BLaER1 (cell line): ENCODE measurements around the gene FCER2.

Experiments
- H3K27ac ChIP-seq: shearing (Covaris generic); formaldehyde crosslinking; 2 replicates; pipeline ENCODE4 v1.8.1; 2022
- H3K27me3 ChIP-seq: shearing (Covaris generic); formaldehyde crosslinking; 2 replicates; pipeline ENCODE4 v1.8.1; 2022
- H3K36me3 ChIP-seq: shearing (Covaris generic); formaldehyde crosslinking; 2 replicates; pipeline ENCODE4 v1.8.1; 2022
- H3K4me1 ChIP-seq: shearing (Covaris generic); formaldehyde crosslinking; 2 replicates; pipeline ENCODE4 v1.8.1; 2022
- H3K4me2 ChIP-seq: shearing (Covaris generic); formaldehyde crosslinking; 2 replicates; pipeline ENCODE4 v1.8.1; 2022
- H3K4me3 ChIP-seq: shearing (Covaris generic); formaldehyde crosslinking; 2 replicates; pipeline ENCODE4 v1.8.1; 2022
- H3K9ac ChIP-seq: shearing (Covaris generic); formaldehyde crosslinking; 2 replicates; pipeline ENCODE4 v1.8.1; 2022
- H3K9me3 ChIP-seq: shearing (Covaris generic); formaldehyde crosslinking; 2 replicates; pipeline ENCODE4 v1.8.1; 2022
- H4K20me1 ChIP-seq: shearing (Covaris generic); formaldehyde crosslinking; 2 replicates; pipeline ENCODE4 v1.8.1; 2022
- Cebpa-rat ChIP-seq: shearing (Covaris generic); IDR thresholded peaks from 2 replicates; pipeline ENCODE4 v1.8.1; 2022

FCER2 gene

GRCh38 chr19:7678971-7679751 is 22.8 kb downstream of the FCER2 start:
- H3K9ac ChIP-seq, result no peak overlapping the region
- peak overlapping the region; percentile 96 for H3K4me2 ChIP-seq
- H3K9me3 ChIP-seq, result 0 out of 2 replicates have a peak, but pooled peaks cover 2% of the 10 kb centered on the region
- peaks cover 76% of the 10 kb centered on the region for H3K4me1 ChIP-seq
- H4K20me1 ChIP-seq, result peaks cover 44% of the 10 kb centered on the region
- peaks cover 22% of the 10 kb centered on the region for H3K36me3 ChIP-seq
- no peak overlapping the region for H3K4me3 ChIP-seq
- peaks cover 14% of the 10 kb centered on the region for H3K27me3 ChIP-seq
- no peak for TF ChIP-seq Cebpa-rat
- H3K27ac ChIP-seq, result no peak overlapping the region

- Histone ChIP-seq H3K4me1 (peaks cover 81% of the 10 kb centered on the region), H3K9ac (no peak overlapping the region), H3K9me3 (peaks cover 7% of the 10 kb centered on the region; the same call in 1 of the 2 replicates), H3K36me3 (peaks cover 9% of the 10 kb centered on the region), H3K27ac (no peak overlapping the region), H3K4me2 (peak overlapping the region; percentile 96), H3K27me3 (peaks cover 14% of the 10 kb centered on the region), H4K20me1 (peaks cover 30% of the 10 kb centered on the region), H3K4me3 (no peak overlapping the region)
- no peak for TF ChIP-seq Cebpa-rat
These were observed 24.1 kb downstream of the FCER2 start for GRCh38 chr19:7677669-7678311.

GRCh38 chr19:7676854-7677253 is 25.1 kb downstream of the FCER2 start, which contains the start of gene MCEMP1:
Gene MCEMP1 (plus strand): TSS chr19:7677090. CDS start chr19:7677121, 31 bp downstream.
- H4K20me1 ChIP-seq, result peaks cover 21% of the 10 kb centered on the region
- peaks cover 7% of the 10 kb centered on the region; the same call in 1 of the 2 replicates for H3K9me3 ChIP-seq
- no peak within 1 kb of the TSS for H3K27ac ChIP-seq
- H3K4me3 ChIP-seq, result peak within 1 kb of the TSS; percentile 40
- H3K9ac ChIP-seq, result peak within 1 kb of the TSS; percentile 18; the same call in 1 of the 2 replicates
- H3K36me3 ChIP-seq, result no peaks in the 10 kb centered on the region
- peaks cover 14% of the 10 kb centered on the region for H3K27me3 ChIP-seq
- peaks cover 73% of the 10 kb centered on the region for H3K4me1 ChIP-seq
- no peak for TF ChIP-seq Cebpa-rat
- H3K4me2 ChIP-seq, result peak within 1 kb of the TSS; percentile 96

- Histone ChIP-seq H3K4me2 (peak overlapping the region; percentile 96), H4K20me1 (peaks cover 20% of the 10 kb centered on the region), H3K36me3 (no peaks in the 10 kb centered on the region), H3K4me3 (peak overlapping the region; percentile 40), H3K27me3 (peaks cover 14% of the 10 kb centered on the region), H3K4me1 (peaks cover 68% of the 10 kb centered on the region), H3K9me3 (peaks cover 7% of the 10 kb centered on the region; the same call in 1 of the 2 replicates), H3K27ac (no peak overlapping the region), H3K9ac (no peak overlapping the region; the same call in 1 of the 2 replicates)
- TF ChIP-seq Cebpa-rat, result peak; percentile 80
These were observed 25.6 kb downstream of the FCER2 start for GRCh38 chr19:7676376-7676775.

- Histone ChIP-seq H3K27ac (no peak overlapping the region), H3K4me3 (no peak overlapping the region), H3K27me3 (peaks cover 14% of the 10 kb centered on the region), H4K20me1 (peaks cover 20% of the 10 kb centered on the region), H3K9ac (no peak overlapping the region), H3K36me3 (no peaks in the 10 kb centered on the region), H3K9me3 (peaks cover 7% of the 10 kb centered on the region; the same call in 1 of the 2 replicates), H3K4me1 (peaks cover 72% of the 10 kb centered on the region), H3K4me2 (peak overlapping the region; percentile 32)
- no peak for TF ChIP-seq Cebpa-rat
These were observed 27.6 kb downstream of the FCER2 start for GRCh38 chr19:7674010-7675005.

GRCh38 chr19:7672522-7672921 is 29.4 kb downstream of the FCER2 start:
- H3K4me1 ChIP-seq, result peaks cover 67% of the 10 kb centered on the region
- peaks cover 4% of the 10 kb centered on the region; the same call in 1 of the 2 replicates for H3K27me3 ChIP-seq
- TF ChIP-seq Cebpa-rat, result no peak
- peaks cover 11% of the 10 kb centered on the region for H4K20me1 ChIP-seq
- H3K36me3 ChIP-seq, result no peaks in the 10 kb centered on the region
- H3K4me3 ChIP-seq, result no peak overlapping the region
- H3K4me2 ChIP-seq, result no peak overlapping the region
- H3K9ac ChIP-seq, result no peak overlapping the region
- H3K27ac ChIP-seq, result no peak overlapping the region
- H3K9me3 ChIP-seq, result peaks cover 7% of the 10 kb centered on the region; the same call in 1 of the 2 replicates

- Histone ChIP-seq H4K20me1 (no peaks in the 10 kb centered on the region), H3K4me3 (peak overlapping the region; percentile 57), H3K9me3 (peaks cover 7% of the 10 kb centered on the region; the same call in 1 of the 2 replicates), H3K27ac (peak overlapping the region; percentile 41; the same call in 1 of the 2 replicates), H3K4me2 (peak overlapping the region; percentile 94), H3K27me3 (no peaks in the 10 kb centered on the region), H3K4me1 (peaks cover 50% of the 10 kb centered on the region), H3K36me3 (no peaks in the 10 kb centered on the region), H3K9ac (no peak overlapping the region)
- no peak for TF ChIP-seq Cebpa-rat
These were observed 31.1 kb downstream of the FCER2 start for GRCh38 chr19:7670790-7671189.

- H3K4me3 ChIP-seq, result peak overlapping the region; percentile 57
- H3K27ac ChIP-seq, result peak overlapping the region; percentile 41; the same call in 1 of the 2 replicates
- TF ChIP-seq Cebpa-rat, result no peak
- no peaks in the 10 kb centered on the region for H3K36me3 ChIP-seq
- H3K9ac ChIP-seq, result no peak overlapping the region
- peaks cover 7% of the 10 kb centered on the region; the same call in 1 of the 2 replicates for H3K9me3 ChIP-seq
- H4K20me1 ChIP-seq, result no peaks in the 10 kb centered on the region
- peak overlapping the region; percentile 94 for H3K4me2 ChIP-seq
- no peaks in the 10 kb centered on the region for H3K27me3 ChIP-seq
- H3K4me1 ChIP-seq, result peaks cover 45% of the 10 kb centered on the region
These were observed 31.7 kb downstream of the FCER2 start for GRCh38 chr19:7670150-7670783.
